ENCODE results near the gene SNW1.
"Not testable (repeated sequence)": the region's sequence is repeated elsewhere in the genome, so short reads cannot be mapped to it uniquely, and the experiment has no call there.

SNW1 gene

DNA sequence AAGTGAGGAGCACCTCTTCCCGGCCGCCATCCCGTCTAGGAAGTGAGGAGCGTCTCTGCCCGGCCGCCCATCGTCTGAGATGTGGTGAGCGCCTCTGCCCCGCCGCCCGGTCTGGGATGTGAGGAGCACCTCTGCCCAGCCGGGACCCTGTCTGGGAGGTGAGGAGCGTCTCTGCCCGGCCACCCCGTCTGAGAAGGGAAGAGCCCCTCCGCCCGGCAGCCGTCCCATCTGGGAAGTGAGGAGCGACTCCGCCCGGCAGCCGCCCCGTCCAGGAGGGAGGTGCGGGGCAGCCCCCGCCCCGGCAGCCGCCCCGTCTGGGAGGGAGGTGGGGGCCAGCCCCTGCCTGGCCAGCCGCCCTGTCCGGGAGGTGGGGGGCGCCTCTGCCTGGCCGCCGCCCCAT, 13.5 kb downstream of the SNW1 start:
- not testable (repeated sequence) for FAIRE-seq

DNA sequence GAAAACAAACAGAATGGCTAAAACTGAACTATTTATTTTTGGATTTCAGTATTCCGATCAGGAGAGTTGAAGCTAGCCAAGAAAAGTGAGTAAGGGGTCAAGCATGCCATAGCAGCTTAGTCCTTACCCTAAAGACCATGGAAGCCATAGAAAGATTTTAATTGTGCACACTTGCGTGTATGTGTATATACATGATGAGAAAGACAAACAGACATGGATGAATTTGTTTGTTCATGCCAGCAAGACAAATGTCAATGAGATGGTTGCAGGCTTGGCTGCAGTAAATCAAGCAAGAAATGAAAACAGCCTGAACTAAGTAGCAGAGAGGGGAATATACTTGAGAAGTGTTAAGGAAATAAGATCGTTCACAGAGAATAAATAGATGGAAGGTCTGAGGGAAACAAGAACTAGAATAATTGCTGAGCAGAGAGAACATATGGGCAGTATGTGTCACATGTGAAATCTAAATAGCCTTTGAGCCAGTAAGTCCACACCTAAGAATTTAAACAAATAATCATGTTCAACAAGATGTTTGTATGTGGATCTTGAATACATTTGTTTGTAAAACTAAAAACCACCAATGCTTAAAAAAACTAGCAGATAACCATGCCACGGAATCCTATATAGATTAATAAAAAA, 14.8 kb downstream of the SNW1 start:
- FAIRE-seq = no peak

DNA sequence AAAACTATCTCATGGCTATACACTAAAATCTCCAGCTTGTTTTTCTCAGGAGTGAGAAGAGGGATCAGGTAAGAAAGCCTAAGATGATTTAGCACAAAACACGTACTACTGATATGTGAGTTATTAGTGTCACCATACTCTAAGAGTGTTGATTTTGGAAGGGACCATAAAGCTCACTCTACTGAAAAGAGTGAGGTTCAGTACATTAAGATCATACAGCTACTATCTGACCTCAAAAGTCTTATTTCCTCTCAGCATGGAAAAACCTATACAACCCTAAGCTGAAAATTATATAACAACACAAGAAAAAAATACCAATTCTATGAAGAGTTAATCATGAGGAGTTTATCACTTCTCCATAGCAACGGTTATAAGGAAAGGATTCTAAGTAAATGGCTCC, 19.5 kb downstream of the SNW1 start:
- FAIRE-seq = no peak

GRCh38 chr14:77738559-77739250, 22.3 kb downstream of the SNW1 start:
- no peak for FAIRE-seq

- no peak for FAIRE-seq
These were observed 29.9 kb downstream of the SNW1 start for GRCh38 chr14:77730976-77731497.

DNA sequence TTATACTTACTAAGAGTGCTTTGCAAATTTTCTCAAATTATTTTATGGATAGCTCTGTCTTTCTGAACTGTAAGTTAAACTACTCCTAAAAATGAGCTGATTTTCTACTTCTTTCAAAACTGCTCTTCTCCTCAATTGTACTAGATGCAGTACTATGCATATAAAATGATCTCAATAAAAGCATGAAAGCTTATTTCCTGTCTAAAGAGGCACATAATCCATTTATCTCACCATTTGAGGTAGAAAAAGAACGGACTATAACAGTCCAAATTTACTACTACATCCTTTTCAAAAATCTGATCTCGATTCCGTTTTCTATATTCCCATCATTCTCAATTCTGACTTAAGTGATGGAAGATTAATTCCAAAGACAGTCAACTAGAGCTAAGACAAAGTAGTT, 38.7 kb downstream of the SNW1 start:
- no peak for FAIRE-seq

DNA sequence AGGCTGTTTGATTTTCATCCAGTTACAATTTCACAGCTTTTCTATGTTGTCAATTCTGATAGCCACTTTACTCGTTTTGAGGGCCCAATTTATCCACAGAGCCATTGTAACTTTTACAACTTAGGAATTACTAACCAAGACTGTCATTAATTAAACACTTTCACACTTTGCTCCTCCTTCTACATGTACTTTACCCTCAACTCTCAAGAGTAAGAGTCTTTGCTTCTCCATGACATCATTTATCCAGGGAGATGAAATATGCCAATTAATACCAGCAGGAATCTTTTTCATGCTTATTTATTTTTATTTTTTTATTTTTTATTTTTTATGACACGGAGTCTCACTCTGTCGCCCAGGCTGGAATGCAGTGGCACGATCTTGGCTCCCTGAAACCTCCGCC, 39.5 kb downstream of the SNW1 start:
- no peak for FAIRE-seq

GRCh38 chr14:77717608-77718305, 43.2 kb downstream of the SNW1 start:
- no peak for FAIRE-seq

- no peak for FAIRE-seq
These were observed 46.0 kb downstream of the SNW1 start for GRCh38 chr14:77714926-77715325.

- no peak for FAIRE-seq
These were observed 50.6 kb downstream of the SNW1 start for GRCh38 chr14:77710364-77710763.

- FAIRE-seq = no peak
These were observed 51.5 kb downstream of the SNW1 start for GRCh38 chr14:77709412-77709811.

- FAIRE-seq = no peak
These were observed 52.2 kb downstream of the SNW1 start for GRCh38 chr14:77708749-77709148.

DNA sequence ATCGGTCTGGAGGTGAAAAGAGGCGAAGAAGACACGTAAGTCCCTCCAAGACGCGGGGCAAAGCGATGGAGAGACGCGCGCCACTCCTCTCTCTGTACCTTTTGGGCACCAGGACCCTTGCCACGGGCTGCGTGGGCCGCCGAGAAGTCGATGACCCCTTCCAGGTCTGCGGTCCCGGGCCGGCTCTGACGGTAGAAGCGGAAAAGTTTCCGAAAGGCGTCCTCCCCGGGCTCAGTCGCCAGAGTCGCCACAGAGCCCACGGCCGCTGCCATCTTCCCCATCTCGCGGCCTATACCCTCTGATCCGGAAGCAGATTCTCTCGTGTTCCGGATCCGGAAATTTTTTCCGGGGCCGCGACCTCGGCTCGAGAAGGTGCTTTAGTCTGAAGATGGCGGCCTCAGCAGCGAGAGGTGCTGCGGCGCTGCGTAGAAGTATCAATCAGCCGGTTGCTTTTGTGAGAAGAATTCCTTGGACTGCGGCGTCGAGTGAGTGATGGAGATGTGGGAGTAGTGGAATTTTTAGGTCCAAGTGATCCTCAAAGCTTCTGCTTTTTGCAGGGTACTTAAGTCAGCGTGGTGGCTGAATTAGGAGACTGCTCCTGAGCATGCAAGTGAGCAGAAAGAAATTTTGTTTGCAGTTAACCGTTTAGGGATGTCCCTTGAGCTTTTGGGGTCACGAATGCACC, 53.1 kb downstream of the SNW1 start, which contains the start of the genes ALKBH1 and SLIRP:
Gene ALKBH1, minus strand, starts transcription at position 300 of the 685 bp plus-strand sequence. Its CDS starts 19 bp downstream, at position 281.
Gene SLIRP, plus strand, starts transcription at position 380 of the 685 bp plus-strand sequence. Its CDS starts 9 bp downstream, at position 389.
- no peak for FAIRE-seq

DNA sequence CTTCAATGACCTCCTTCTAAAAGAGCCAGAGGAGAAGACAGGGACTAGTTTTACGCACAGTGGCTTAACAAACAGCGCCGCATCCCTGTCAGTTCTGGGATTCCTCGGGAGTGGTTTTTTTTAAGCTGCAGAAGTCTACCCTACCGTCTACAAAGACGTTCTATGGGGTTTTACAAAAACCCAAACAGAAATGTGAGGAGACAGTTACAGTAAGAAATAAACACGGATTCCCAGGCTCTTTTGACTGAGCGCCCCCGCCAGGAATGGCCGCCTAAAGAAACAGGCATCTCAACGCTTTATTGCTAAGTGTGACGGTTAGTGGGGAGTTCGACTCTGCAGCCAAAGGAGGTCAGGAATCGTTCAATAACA, 53.6 kb downstream of the SNW1 start:
- no peak for FAIRE-seq

DNA sequence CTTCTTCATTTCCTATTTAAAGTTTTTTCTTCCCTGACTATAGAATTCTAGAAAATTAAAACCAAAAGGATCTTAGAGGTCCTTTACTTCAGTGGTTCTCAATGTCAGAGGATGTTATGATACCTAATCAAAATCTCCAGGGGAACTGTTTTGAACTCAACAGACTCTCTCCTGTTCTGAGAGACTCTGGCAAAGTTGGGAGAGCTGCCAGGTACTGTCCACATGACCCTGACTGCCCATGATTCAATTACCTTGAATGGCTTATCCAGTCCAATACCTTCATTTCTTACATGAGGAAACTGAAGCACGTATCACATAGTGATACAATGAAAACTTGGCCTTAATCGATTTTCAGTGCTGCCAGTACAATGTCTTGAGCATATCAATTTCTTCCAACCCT, 69.7 kb downstream of the SNW1 start:
- FAIRE-seq = no peak

DNA sequence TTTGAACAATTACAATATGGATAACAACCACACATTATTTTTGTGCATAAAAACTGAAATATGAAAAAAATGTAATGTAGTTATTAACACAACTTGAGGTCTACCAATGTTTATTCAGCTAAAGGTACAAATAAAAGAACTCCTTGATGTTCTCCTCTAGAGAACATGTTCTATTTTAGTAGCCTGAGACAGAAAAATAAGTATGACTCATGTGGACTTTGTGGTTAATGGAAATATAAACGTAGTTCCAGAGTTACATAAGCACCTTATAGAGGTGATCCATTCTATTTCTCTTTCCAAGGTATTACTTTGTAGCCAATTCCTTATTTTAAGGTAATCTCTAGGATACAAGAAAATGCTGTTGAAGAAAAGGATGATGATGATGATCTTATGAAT, 78.8 kb downstream of the SNW1 start:
- no peak for FAIRE-seq

DNA sequence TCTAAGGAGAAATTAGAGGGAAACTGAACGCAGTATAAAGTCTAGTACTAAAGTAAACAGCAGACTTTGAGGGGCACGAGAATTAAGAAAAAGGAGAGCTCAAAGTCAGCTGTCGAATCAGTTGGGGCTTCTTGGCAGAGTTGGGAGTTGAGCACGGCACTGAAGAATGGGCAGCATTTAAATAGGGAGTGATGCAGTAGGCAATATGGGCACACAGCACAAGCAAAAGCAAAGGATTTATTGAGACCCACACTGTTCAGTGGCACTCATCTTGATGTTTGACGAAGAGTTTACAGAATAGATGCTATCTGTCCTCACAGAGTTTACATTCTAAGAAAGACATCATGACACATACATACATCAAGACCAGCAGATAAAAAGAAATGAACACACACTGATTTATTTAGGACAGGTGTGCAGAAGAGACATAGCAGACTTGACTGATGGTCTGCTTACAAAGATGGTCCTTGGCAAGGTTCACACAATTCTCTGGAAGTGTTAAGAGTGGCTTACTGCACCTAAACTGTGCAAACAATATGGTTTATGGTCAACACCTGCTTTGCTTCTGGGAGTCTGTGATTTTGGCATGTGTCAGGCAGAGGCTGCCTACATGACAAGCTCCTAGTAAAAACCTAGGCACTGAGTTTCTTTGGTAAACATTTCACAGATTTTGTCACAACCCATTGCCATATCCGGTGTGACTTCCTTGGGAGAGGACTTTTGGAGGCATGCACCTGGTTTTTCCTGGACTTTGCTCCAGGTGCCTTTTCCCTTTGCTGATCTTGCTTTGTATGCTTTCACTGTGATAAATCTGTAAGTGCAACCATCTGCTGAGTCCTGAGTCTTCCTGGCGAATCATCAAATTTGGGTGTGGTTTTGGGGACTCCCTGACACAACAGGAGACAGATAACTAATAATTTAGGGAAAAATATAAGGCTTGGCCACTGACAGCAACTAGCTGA, 79.5 kb downstream of the SNW1 start:
- no peak for FAIRE-seq

GRCh38 chr14:77674931-77675330, 86.0 kb downstream of the SNW1 start:
- FAIRE-seq = no peak

- no peak for FAIRE-seq
These were observed 87.8 kb downstream of the SNW1 start for GRCh38 chr14:77673193-77673592.
